ENCODE results near the gene MTHFD1L. TPM values are rescaled to one million over a fixed set of nuclear protein-coding genes. Genes with fewer than 3 reads are reported as not detected.

MTHFD1L gene
- total and polyA plus RNA-seq, 2 of the 8 experiments (the other 6 are each of a cell fraction or from before 2014, with no cell fraction given): 29.2 to 105 TPM

GRCh38 chr6:150931405-150931804 lies 65.9 kb downstream of the MTHFD1L start:
- Histone ChIP-seq H2BK12ac (ENCODE audit: low read depth, low read length) (no peak overlapping the region), H4K8ac (ENCODE audit: extremely low read depth, insufficient read depth, low read length) (no peak overlapping the region), H4K20me1 (replicated peaks in 1 of 2; ENCODE audit: control insufficient read depth in 1 of 2, insufficient read depth in 2 of 2, low read length in 2 of 2) (peaks cover 0 to 1% of the 10 kb centered on the region in 2 experiments), H3K4ac (replicated peaks; ENCODE audit: insufficient read length, low read depth, low read length) (no peak overlapping the region), H3K23ac (ENCODE audit: insufficient read length) (no peak overlapping the region), H3K27me3 (replicated peaks in 1 of 4; ENCODE audit: control insufficient read depth in 3 of 4, extremely low read depth in 1 of 4, insufficient read depth in 3 of 4, low read length in 3 of 4) (no peaks in the 10 kb centered on the region), H3K4me3 (ENCODE audit: extremely low read depth in 1 of 4, insufficient read depth in 2 of 4, low read depth in 3 of 4, low read length in 4 of 4) (no peak overlapping the region), H4K5ac (ENCODE audit: insufficient read length, low read depth, low read length) (no peak overlapping the region), H3K79me1 (ENCODE audit: low read depth, low read length) (no peaks in the 10 kb centered on the region; the same call in 1 of the 2 replicates), H3K27ac (ENCODE audit: low read depth, low read length) (no peak overlapping the region), H3K56ac (replicated peaks; ENCODE audit: insufficient read length, low read depth, low read length) (no peak overlapping the region), H3K79me2 (ENCODE audit: control insufficient read depth in 1 of 2, insufficient read depth in 2 of 2, low read length in 2 of 2) (no peaks in the 10 kb centered on the region), H4K91ac (replicated peaks; ENCODE audit: insufficient read length, low read length) (no peak overlapping the region), H3K18ac (ENCODE audit: extremely low read depth, low read length) (no peak overlapping the region), H3K9ac (replicated peaks in 1 of 4; ENCODE audit: extremely low read depth in 1 of 4, low read depth in 3 of 4, low read length in 3 of 4) (no peak overlapping the region), H2BK15ac (ENCODE audit: low read length) (no peak overlapping the region), H3K14ac (ENCODE audit: insufficient read length) (no peak overlapping the region), H2AK5ac (ENCODE audit: low read depth, low read length) (no peak overlapping the region), H2AFZ (ENCODE audit: low read length) (no peak overlapping the region), H3K9me3 (ENCODE audit: insufficient read depth in 2 of 2, low read depth in 1 of 2, low read length in 1 of 2) (no peaks in the 10 kb centered on the region), H3K4me1 (replicated peaks in 1 of 4; ENCODE audit: control insufficient read depth in 3 of 4, insufficient read depth in 4 of 4, low read length in 3 of 4) (no peaks in the 10 kb centered on the region), H3K36me3 (ENCODE audit: control insufficient read depth in 2 of 4, insufficient read depth in 4 of 4, low read length in 3 of 4) (peaks cover 0 to 27% (median 19%) of the 10 kb centered on the region in 4 experiments), H3K23me2 (ENCODE audit: low read depth, low read length) (no peaks in the 10 kb centered on the region), H2BK5ac (ENCODE audit: low read depth, low read length) (no peak overlapping the region), H2BK20ac (ENCODE audit: low read length) (no peak overlapping the region), H2BK120ac (replicated peaks; ENCODE audit: low read depth, low read length) (no peak overlapping the region), H3K4me2 (ENCODE audit: insufficient read depth in 1 of 2, low read depth in 2 of 2, low read length in 2 of 2) (no peak overlapping the region)
- WGBS, 2 experiments (ENCODE audit: extremely low coverage in 1 of 2, insufficient coverage in 1 of 2, insufficient read length in 1 of 2, insufficient replicate concordance in 2 of 2, low coverage in 1 of 2, low lambda C conversion rate in 2 of 2, missing lambda C conversion rate in 1 of 2): 91% methylated on average over 1 of the region's 1 CpG; no CpG with 5 or more reads in 1 of the 2 experiments
- TF ChIP-seq EGR1 (IDR thresholded peaks at IDR 0.05; ENCODE audit: borderline replicate concordance, low read depth, low read length): no peak
- no peak for TF ChIP-seq RXRA (IDR thresholded peaks at IDR 0.05; ENCODE audit: insufficient read depth, low read depth, low read length)
- FAIRE-seq: no peak
- POLR2A ChIA-PET (ENCODE audit: partially characterized antibody): no interaction called here
- CTCF ChIA-PET (ENCODE audit: partially characterized antibody): interaction anchor here (1.2 to 3.5 kb wide), 2 partner anchors 37 to 95 kb away, joined by 3 to 17 read pairs; no protein-coding TSS in a partner anchor
- no peak for DNase-seq (ENCODE audit: low read depth in 1 of 2, low spot score in 2 of 2)

All from H1 (cell line).